ENCODE data around the gene FOXL3. TPM values are rescaled to one million over a fixed set of nuclear protein-coding genes. Genes with fewer than 3 reads are reported as not detected.

The FOXL3 gene
- total RNA-seq, 1 donor = not detected

DNA sequence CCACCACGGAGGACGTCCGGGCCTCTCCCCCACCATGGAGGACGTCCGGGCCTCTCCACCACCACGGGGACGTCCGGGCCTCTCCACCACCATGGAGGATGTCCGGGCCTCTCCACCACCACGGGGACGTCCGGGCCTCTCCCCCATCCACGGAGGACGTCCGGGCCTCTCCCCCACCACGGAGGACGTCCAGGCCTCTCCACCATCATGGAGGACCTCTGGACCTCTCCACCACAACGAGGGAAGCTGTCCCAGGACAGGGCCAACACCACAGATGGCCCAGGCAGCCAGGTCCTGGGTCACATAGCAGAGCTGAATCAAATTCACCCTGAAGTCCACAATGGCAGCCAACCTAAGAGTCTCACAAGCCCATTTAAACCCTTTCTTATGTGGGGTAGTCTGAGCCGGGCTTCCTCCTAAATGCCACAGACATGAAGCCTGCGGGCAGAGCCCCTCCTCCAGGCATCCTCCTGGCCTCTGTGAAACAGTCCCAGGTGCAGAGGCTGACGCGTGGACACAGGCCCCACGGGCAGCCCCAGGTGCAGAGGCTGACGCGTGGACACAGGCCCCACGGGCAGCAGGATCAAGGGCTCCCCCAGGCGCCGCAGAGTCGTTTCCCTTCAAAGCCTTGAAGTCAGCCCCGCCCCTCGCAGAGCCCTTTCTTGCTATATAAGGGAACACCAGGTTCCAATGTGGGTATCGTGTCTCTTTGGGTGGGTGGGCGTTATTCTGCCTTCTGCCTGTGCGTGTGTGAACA, 47.0 kb downstream of the FOXL3 start:
- Histone ChIP-seq H3K4me3 (ENCODE audit: low read length) (no peak overlapping the region), H3K4me1 (ENCODE audit: insufficient read depth, low read length) (peaks cover 6% of the 10 kb centered on the region), H3K27me3 (ENCODE audit: insufficient read depth, low read length) (no peaks in the 10 kb centered on the region), H3K9me3 (ENCODE audit: low read depth, low read length) (no peaks in the 10 kb centered on the region)

DNA sequence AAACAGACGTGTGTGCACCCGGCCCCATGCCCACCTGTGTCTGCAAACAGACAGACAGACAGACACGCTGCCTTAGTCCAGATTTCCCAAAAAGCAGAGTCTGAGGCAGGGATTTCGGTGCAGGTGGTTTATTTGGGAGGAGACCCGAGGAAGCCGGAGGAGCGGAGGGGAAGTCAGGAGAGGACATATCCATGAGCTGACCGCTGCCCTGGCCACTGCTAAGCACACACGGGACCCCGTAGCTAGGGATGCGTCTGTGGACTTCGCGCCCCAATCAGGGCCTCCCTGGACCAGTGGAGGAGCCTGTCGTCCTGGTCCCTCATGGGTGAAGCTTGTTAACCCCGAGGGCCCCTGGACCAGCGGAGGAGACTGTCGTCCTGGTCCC, 47.6 kb downstream of the FOXL3 start:
- Histone ChIP-seq H3K4me1 (ENCODE audit: insufficient read depth, low read length) (peaks cover 6% of the 10 kb centered on the region), H3K27me3 (ENCODE audit: insufficient read depth, low read length) (no peaks in the 10 kb centered on the region), H3K4me3 (ENCODE audit: low read length) (no peak overlapping the region), H3K9me3 (ENCODE audit: low read depth, low read length) (no peaks in the 10 kb centered on the region)

DNA sequence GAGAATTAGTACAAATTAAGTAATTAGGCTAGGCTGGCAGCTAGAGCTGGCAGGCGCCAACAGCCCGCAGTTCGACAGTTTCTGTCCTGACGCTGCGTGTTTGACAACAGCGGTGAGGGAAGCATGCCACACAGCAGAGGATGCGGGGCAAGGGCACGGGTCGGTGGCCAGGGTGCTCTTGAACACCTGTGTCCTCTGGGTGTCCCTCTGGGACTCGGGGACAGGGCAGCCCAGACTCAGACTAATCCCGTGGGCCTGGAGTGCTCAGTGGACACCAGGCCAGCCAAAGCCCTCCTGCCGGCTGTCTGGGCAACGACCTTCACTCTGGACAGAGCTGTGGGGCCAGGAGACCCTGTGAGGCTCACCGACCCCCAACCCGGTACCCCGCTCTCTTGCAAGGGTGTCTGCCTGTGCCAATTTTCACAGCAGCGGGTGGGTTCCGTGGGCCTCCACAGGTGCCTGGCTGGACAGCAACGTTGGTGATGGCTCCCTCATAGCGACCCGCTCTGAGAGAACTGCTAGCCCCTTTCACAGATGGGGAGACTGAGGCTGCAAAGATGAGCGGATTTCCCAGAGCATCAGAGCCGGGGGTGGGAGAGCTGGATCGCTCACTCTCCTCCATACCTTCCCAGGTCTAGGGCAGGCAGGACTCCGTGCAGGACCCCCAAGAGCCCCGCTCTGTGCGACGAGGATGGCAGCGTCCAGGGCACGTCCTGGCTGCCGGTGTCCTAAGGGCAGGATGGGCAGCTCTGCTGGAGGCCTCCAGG, 48.5 kb downstream of the FOXL3 start:
- no peaks in the 10 kb centered on the region for H3K9me3 ChIP-seq (ENCODE audit: low read depth, low read length)
- H3K27me3 ChIP-seq (ENCODE audit: insufficient read depth, low read length) = no peaks in the 10 kb centered on the region
- H3K4me3 ChIP-seq (ENCODE audit: low read length) = no peak overlapping the region
- H3K4me1 ChIP-seq (ENCODE audit: insufficient read depth, low read length) = no peaks in the 10 kb centered on the region

DNA sequence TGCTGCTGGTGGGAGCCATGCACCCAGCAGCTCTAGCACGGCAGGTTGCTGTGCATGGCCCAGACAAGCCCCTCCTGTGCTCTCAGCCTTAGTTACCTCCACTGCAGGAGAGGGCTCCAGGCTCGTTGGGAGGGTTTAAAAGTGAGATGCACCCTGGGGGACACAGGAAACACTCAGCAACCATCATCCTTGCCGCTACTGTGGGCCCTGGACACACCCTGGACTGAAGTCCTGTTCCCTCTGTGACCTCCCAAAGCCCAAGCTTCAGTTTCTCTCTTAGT, 49.0 kb downstream of the FOXL3 start:
- H3K9me3 ChIP-seq (ENCODE audit: low read depth, low read length) = no peaks in the 10 kb centered on the region
- H3K27me3 ChIP-seq (ENCODE audit: insufficient read depth, low read length) = no peaks in the 10 kb centered on the region
- no peaks in the 10 kb centered on the region for H3K4me1 ChIP-seq (ENCODE audit: insufficient read depth, low read length)
- no peak overlapping the region for H3K4me3 ChIP-seq (ENCODE audit: low read length)

DNA sequence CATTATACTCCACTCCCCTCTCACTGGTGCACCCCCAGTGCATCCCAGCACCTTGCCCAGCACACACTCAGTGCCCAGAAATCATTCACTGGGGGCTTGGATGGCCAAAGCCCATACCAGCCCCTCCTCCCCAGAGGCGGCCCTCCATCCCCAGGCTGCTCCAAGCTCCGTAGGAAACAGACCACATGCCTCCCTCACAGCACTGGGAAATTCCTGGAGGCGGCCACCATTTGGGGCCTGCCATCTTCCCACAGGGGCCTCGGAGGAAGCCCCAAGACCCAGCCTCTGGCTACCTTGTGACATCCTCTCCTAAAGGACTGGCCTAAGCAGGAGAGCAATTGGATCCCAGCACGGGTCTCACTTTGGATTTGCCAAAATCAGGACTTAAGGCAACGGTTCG, 49.7 kb downstream of the FOXL3 start:
- H3K27me3 ChIP-seq (ENCODE audit: insufficient read depth, low read length) = no peaks in the 10 kb centered on the region
- no peaks in the 10 kb centered on the region for H3K9me3 ChIP-seq (ENCODE audit: low read depth, low read length)
- H3K4me3 ChIP-seq (ENCODE audit: low read length) = no peak overlapping the region
- no peaks in the 10 kb centered on the region for H3K4me1 ChIP-seq (ENCODE audit: insufficient read depth, low read length)

DNA sequence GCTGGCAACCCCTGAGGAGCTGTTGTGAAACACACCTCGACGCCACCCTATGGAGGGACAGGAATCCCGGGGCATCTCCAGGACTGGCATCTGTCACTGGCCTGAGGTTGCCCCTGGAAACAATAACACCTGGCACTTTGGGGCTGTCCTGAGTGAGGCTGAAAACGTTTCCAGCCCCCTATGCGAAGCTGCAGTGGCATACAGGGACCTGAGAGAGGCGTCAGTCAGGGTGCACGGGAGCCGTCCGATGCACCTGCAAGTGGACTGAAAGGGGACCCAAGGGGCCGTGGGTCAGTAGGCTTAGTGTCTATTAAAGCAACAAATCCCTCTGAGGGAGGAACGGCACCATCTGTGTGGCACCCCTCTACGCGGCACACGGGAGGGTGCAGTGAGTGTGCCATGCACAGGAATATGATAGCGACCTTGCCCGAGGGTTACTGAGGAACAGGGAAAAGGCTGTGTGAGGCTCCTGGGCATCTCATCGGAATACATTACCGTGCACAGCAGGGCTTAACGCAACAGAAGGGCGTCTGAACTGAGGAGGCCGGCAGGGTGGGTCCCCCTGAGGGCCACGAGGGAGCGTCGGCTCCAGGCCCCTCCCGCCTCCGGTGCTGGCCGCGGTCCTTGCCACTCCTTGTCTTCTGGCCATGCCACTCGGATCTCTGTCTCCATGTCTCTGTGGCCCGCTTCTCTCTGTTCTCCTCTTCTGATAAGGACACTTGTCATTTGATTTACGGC, 50.4 kb downstream of the FOXL3 start:
- H3K9me3 ChIP-seq (ENCODE audit: low read depth, low read length) = no peaks in the 10 kb centered on the region
- no peak overlapping the region for H3K4me3 ChIP-seq (ENCODE audit: low read length)
- no peaks in the 10 kb centered on the region for H3K27me3 ChIP-seq (ENCODE audit: insufficient read depth, low read length)
- no peaks in the 10 kb centered on the region for H3K4me1 ChIP-seq (ENCODE audit: insufficient read depth, low read length)

Other genes starting within 250 kb of the FOXL3 start
- gene FAM20C, start 97.6 kb upstream of the FOXL3 start, total RNA-seq = 15.3 TPM
- gene PDGFA, start 229.7 kb downstream of the FOXL3 start, total RNA-seq = 6.1 TPM

Measured in mononuclear cell (primary cell).